GM12878 (cell line): ENCODE measurements around the gene IFNL1.

Experiments
- BACH1 ChIP-seq: fragments of 450-650 bp; IDR thresholded peaks from 2 replicates; pipeline ENCODE4 v1.6.1; 2017; ENCODE audit warnings: mild to moderate bottlenecking, borderline replicate concordance
- CBFB ChIP-seq: IDR thresholded peaks from 2 replicates; pipeline ENCODE4 v1.6.1; 2016; ENCODE audit warnings: antibody characterized with exemption, low read depth
- CTCF ChIP-seq, 3 experiments: IDR thresholded peaks in 2 of 3; conservative IDR thresholded peaks in 1 of 3; 2 replicates each; pipeline ENCODE4 v1.5.1; 2011; ENCODE audit warnings: low read depth in 3 of 3, low read length in 3 of 3, mild to moderate bottlenecking in 3 of 3, control low read depth in 2 of 3, moderate library complexity in 2 of 3, inconsistent platforms in 1 of 3, mixed read lengths in 1 of 3; ENCODE audit not compliant: control insufficient read depth in 2 of 3, insufficient read depth in 1 of 3; ENCODE audit errors: extremely low read depth in 1 of 3
- FOXK2 ChIP-seq: fragments of 450-650 bp; IDR thresholded peaks from 2 replicates; pipeline ENCODE4 v1.6.1; 2017; ENCODE audit warnings: mild to moderate bottlenecking, moderate library complexity
- JUNB ChIP-seq: IDR thresholded peaks from 2 replicates; pipeline ENCODE4 v1.6.1; 2016; ENCODE audit warnings: antibody characterized with exemption, mild to moderate bottlenecking
- POLR2A ChIP-seq: IDR thresholded peaks from 2 replicates; pipeline ENCODE4 v1.6.1; 2011; ENCODE audit warnings: low read depth, mild to moderate bottlenecking, low read length

GRCh38 chr19:39296055-39296645, at the start of gene IFNL1:
- TF ChIP-seq CTCF (IDR thresholded peaks at IDR 0.05 in 2 of 3, conservative IDR thresholded peaks at IDR 0.05 in 1 of 3; ENCODE audit: control insufficient read depth in 2 of 3, extremely low read depth in 1 of 3, insufficient read depth in 1 of 3, low read depth in 3 of 3, low read length in 3 of 3) (no peak), FOXK2 (no peak), CBFB (no peak), JUNB (no peak), POLR2A (no peak), BACH1 (no peak)
